ENCODE measurements around the gene PNPLA7. TPM values are rescaled to one million over a fixed set of nuclear protein-coding genes. Genes with fewer than 3 reads are reported as not detected.
A peak's percentile ranks its signal among the peaks of the same experiment; 100 is the strongest.

PNPLA7 gene
- total and polyA plus RNA-seq, 2 of the 13 experiments (the other 11 are each of a cell fraction or from before 2014, with no cell fraction given) = 0.42 to 1.5 TPM

DNA sequence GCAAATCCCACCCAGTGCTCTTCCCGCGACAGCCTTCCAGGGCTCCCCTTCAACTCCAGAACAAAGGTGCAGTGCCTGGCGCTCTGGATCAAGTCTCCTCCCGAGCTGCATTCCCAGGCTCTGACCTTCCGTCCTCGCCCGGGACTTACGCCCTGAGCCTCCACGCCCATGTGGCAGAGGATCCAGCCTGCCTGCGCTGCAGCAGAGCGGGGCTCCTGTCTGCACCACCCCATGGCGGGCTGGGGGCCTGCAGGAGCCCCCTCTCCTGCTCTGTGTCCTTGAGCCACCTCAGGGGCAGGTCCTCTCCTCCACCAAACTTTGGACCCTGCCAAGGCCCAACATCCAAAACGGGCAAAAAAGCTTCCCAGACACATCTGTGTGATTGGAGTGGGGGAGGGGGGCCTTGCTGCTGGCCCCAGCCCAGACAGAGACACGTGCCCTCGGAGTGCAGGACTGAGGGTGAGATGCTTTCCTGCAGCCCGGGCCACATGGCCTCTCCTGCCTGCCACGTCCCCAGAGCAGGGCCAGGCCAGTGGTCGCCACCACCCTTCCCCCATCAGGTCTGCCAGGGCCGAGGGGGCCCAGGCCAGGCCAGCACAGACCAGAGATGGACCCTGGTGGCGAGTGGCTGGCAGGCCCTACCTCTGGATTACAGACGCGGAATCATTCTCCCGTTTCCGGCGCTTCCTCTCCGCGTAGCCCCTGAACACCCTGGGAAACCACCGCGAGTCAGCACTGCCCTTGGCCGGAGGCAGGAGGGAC is 95.4 kb downstream of the PNPLA7 start (continued):
- TF ChIP-seq, protein P1, sequence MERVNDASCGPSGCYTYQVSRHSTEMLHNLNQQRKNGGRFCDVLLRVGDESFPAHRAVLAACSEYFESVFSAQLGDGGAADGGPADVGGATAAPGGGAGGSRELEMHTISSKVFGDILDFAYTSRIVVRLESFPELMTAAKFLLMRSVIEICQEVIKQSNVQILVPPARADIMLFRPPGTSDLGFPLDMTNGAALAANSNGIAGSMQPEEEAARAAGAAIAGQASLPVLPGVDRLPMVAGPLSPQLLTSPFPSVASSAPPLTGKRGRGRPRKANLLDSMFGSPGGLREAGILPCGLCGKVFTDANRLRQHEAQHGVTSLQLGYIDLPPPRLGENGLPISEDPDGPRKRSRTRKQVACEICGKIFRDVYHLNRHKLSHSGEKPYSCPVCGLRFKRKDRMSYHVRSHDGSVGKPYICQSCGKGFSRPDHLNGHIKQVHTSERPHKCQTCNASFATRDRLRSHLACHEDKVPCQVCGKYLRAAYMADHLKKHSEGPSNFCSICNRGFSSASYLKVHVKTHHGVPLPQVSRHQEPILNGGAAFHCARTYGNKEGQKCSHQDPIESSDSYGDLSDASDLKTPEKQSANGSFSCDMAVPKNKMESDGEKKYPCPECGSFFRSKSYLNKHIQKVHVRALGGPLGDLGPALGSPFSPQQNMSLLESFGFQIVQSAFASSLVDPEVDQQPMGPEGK (CRISPR knock-in tag; IDR thresholded peaks at IDR 0.05) = peak; percentile 98; the same call in 1 of the 2 replicates
- peak; percentile 92 for TF ChIP-seq MTERF4 (CRISPR knock-in tag; IDR thresholded peaks at IDR 0.05)
- TF ChIP-seq RORA (CRISPR knock-in tag; IDR thresholded peaks at IDR 0.05) = no peak
- TF ChIP-seq THYN1 (CRISPR knock-in tag; IDR thresholded peaks at IDR 0.05; ENCODE audit: borderline replicate concordance, low read depth) = no peak
- TF ChIP-seq MXD4 (CRISPR knock-in tag; IDR thresholded peaks at IDR 0.05) = peak; percentile 95
- TF ChIP-seq DNMT1 (CRISPR knock-in tag; IDR thresholded peaks at IDR 0.05) = no peak; the same call in 1 of the 2 replicates
- TF ChIP-seq, protein P2, sequence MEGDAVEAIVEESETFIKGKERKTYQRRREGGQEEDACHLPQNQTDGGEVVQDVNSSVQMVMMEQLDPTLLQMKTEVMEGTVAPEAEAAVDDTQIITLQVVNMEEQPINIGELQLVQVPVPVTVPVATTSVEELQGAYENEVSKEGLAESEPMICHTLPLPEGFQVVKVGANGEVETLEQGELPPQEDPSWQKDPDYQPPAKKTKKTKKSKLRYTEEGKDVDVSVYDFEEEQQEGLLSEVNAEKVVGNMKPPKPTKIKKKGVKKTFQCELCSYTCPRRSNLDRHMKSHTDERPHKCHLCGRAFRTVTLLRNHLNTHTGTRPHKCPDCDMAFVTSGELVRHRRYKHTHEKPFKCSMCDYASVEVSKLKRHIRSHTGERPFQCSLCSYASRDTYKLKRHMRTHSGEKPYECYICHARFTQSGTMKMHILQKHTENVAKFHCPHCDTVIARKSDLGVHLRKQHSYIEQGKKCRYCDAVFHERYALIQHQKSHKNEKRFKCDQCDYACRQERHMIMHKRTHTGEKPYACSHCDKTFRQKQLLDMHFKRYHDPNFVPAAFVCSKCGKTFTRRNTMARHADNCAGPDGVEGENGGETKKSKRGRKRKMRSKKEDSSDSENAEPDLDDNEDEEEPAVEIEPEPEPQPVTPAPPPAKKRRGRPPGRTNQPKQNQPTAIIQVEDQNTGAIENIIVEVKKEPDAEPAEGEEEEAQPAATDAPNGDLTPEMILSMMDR (CRISPR knock-in tag; IDR thresholded peaks at IDR 0.05) = peak; percentile 41
- TF ChIP-seq ZNF430 (CRISPR knock-in tag; IDR thresholded peaks at IDR 0.05) = peak; percentile 96
- peak; percentile 80 for TF ChIP-seq TFAP4 (IDR thresholded peaks at IDR 0.05; ENCODE audit: borderline replicate concordance, low read depth)
- no peak for TF ChIP-seq JUNB (CRISPR knock-in tag; IDR thresholded peaks at IDR 0.05; ENCODE audit: borderline replicate concordance)
- peak in 1 of 2 experiments; percentile 70; a peak in 2 of 4 replicates for TF ChIP-seq EP300 (IDR thresholded peaks at IDR 0.05; ENCODE audit: low read depth in 2 of 2, low read length in 2 of 2)
- TF ChIP-seq EP300 (CRISPR knock-in tag; IDR thresholded peaks at IDR 0.05; ENCODE audit: borderline replicate concordance) = peak; percentile 84
- TF ChIP-seq ZNF816 (CRISPR knock-in tag; IDR thresholded peaks at IDR 0.05; ENCODE audit: borderline replicate concordance) = peak; percentile 55; the same call in 1 of the 2 replicates
- no peak for TF ChIP-seq DNMT3B (CRISPR knock-in tag; conservative IDR thresholded peaks at IDR 0.05)
- peak; percentile 88 for TF ChIP-seq SAP130 (CRISPR knock-in tag; IDR thresholded peaks at IDR 0.05; ENCODE audit: low read depth)
- TF ChIP-seq ZIK1 (CRISPR knock-in tag; IDR thresholded peaks at IDR 0.05; ENCODE audit: borderline replicate concordance, low read depth) = peak; percentile 95
- TF ChIP-seq CBX2 (IDR thresholded peaks at IDR 0.05; ENCODE audit: low read depth, low read length) = no peak
- TF ChIP-seq CBX2 (CRISPR knock-in tag; IDR thresholded peaks at IDR 0.05; ENCODE audit: low read depth) = no peak
- no peak for TF ChIP-seq FUBP1 (CRISPR knock-in tag; IDR thresholded peaks at IDR 0.05; ENCODE audit: borderline replicate concordance)
- peak; percentile 88 for TF ChIP-seq RXRB (CRISPR knock-in tag; IDR thresholded peaks at IDR 0.05; ENCODE audit: borderline replicate concordance)
- TF ChIP-seq MAX (IDR thresholded peaks at IDR 0.05) = no peak

Data from HepG2 (cell line).